Measurements from ENCODE around the gene APRT.

Gene APRT

GRCh38 chr16:88846088-88846487, 34.4 kb upstream of the APRT start:
- H3K23ac ChIP-seq (ENCODE audit: low read length in 2 of 2), result no peak overlapping the region
- H2BK5ac ChIP-seq (ENCODE audit: low read depth, low read length, poor library complexity, severe bottlenecking), result no peak overlapping the region
- no peak overlapping the region for H4K91ac ChIP-seq (ENCODE audit: low read length)
- H3K14ac ChIP-seq (ENCODE audit: low read length in 2 of 2), result no peak overlapping the region
- no peak overlapping the region for H2BK12ac ChIP-seq (ENCODE audit: low read length in 2 of 2)
- H3K9me3 ChIP-seq (ENCODE audit: control insufficient read depth, low read length), result no peaks in the 10 kb centered on the region
- no peak overlapping the region for H2AFZ ChIP-seq (ENCODE audit: low read depth, low read length)
- peaks cover 34% of the 10 kb centered on the region for H3K79me1 ChIP-seq (replicated peaks; ENCODE audit: low read length, poor library complexity, severe bottlenecking)
- no peak overlapping the region for H2BK15ac ChIP-seq (ENCODE audit: low read depth, poor library complexity, severe bottlenecking)
- no peak overlapping the region for H2BK120ac ChIP-seq (ENCODE audit: low read depth, low read length)
- no peaks in the 10 kb centered on the region for H3K4me1 ChIP-seq (ENCODE audit: control insufficient read depth, insufficient read depth, low read depth, low read length)
- peaks cover 23 to 62% of the 10 kb centered on the region in 2 experiments for H3K36me3 ChIP-seq (ENCODE audit: control insufficient read depth in 1 of 2, insufficient read depth in 2 of 2, low read depth in 1 of 2, low read length in 2 of 2)
- no peaks in the 10 kb centered on the region for H3K27me3 ChIP-seq (ENCODE audit: control insufficient read depth in 1 of 2, insufficient read depth in 1 of 2, low read length in 2 of 2)
- H2AK5ac ChIP-seq (ENCODE audit: low read length, severe bottlenecking), result no peak overlapping the region
- no peak overlapping the region for H3K27ac ChIP-seq (ENCODE audit: low read length, poor library complexity, severe bottlenecking)
- WGBS, result 96% methylated on average over 9 of the region's 9 CpGs
- no peak overlapping the region for H3K4ac ChIP-seq (ENCODE audit: low read depth in 1 of 2, low read length in 2 of 2)
- no peak for DNase-seq
- no peak overlapping the region for H4K8ac ChIP-seq (ENCODE audit: low read length)
- no peak overlapping the region for H3K18ac ChIP-seq (ENCODE audit: low read depth in 1 of 2, low read length in 2 of 2)
- no peak overlapping the region for H3K4me3 ChIP-seq (ENCODE audit: insufficient read depth in 1 of 2, low read depth in 1 of 2, low read length in 2 of 2)
- no peak overlapping the region for H3K4me2 ChIP-seq (ENCODE audit: low read length, poor library complexity, severe bottlenecking)
- H3K9ac ChIP-seq (ENCODE audit: low read length), result peak overlapping the region; percentile 43

DNA sequence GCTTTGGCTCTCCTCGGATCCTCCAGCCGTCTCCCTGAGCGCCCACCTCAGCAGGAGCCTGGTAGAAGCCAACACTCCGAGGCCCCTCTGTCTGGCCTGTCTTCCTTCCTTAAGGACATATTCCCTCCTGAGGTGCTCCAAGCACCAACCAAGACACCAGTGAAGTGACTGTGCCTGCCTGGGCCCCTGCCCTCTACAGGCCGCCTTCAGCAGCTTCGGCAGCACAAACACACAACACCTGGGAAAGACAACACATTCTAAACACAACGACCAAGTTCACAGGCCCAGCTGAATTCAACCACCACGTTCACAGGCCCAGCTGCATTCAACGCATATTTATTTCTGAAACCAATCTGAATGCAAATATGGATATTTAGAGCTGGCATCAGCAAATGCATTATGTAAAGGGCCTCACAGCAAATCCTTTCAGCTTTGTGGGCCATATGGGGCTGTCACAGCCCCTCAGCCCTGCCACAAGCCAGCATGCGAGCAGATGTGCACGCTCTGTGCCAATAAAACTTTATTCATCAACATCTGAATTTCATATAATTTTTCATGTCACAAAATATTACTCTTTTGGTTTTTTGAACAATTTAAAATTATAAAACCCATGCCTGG, 32.8 kb upstream of the APRT start:
- Histone ChIP-seq H3K14ac (ENCODE audit: low read length in 2 of 2) (no peak overlapping the region), H3K4me2 (ENCODE audit: low read length, poor library complexity, severe bottlenecking) (no peak overlapping the region), H3K9me3 (ENCODE audit: control insufficient read depth, low read length) (no peaks in the 10 kb centered on the region), H3K18ac (ENCODE audit: low read depth in 1 of 2, low read length in 2 of 2) (no peak overlapping the region), H3K9ac (ENCODE audit: low read length) (no peak overlapping the region), H2BK5ac (ENCODE audit: low read depth, low read length, poor library complexity, severe bottlenecking) (no peak overlapping the region), H4K8ac (ENCODE audit: low read length) (no peak overlapping the region), H3K36me3 (ENCODE audit: control insufficient read depth in 1 of 2, insufficient read depth in 2 of 2, low read depth in 1 of 2, low read length in 2 of 2) (peaks cover 26 to 62% of the 10 kb centered on the region in 2 experiments), H3K27me3 (ENCODE audit: control insufficient read depth in 1 of 2, insufficient read depth in 1 of 2, low read length in 2 of 2) (no peaks in the 10 kb centered on the region), H3K4me1 (ENCODE audit: control insufficient read depth, insufficient read depth, low read depth, low read length) (no peaks in the 10 kb centered on the region), H3K27ac (ENCODE audit: low read length, poor library complexity, severe bottlenecking) (no peak overlapping the region), H2BK12ac (ENCODE audit: low read length in 2 of 2) (no peak overlapping the region), H2AK5ac (ENCODE audit: low read length, severe bottlenecking) (no peak overlapping the region), H3K23ac (ENCODE audit: low read length in 2 of 2) (no peak overlapping the region), H3K79me1 (replicated peaks; ENCODE audit: low read length, poor library complexity, severe bottlenecking) (peaks cover 24% of the 10 kb centered on the region), H2AFZ (ENCODE audit: low read depth, low read length) (no peak overlapping the region), H3K4me3 (ENCODE audit: insufficient read depth in 1 of 2, low read depth in 1 of 2, low read length in 2 of 2) (no peak overlapping the region), H3K4ac (ENCODE audit: low read depth in 1 of 2, low read length in 2 of 2) (no peak overlapping the region), H4K91ac (ENCODE audit: low read length) (no peak overlapping the region), H2BK120ac (ENCODE audit: low read depth, low read length) (no peak overlapping the region), H2BK15ac (ENCODE audit: low read depth, poor library complexity, severe bottlenecking) (peak overlapping the region; percentile 26)
- DNase-seq, result no peak
- 87% methylated on average over 11 of the region's 11 CpGs for WGBS

- 94% methylated on average over 20 of the region's 20 CpGs for WGBS
- no peak overlapping the region for H3K18ac ChIP-seq (ENCODE audit: low read depth in 1 of 2, low read length in 2 of 2)
Observed at GRCh38 chr16:88843256-88843655, 31.5 kb upstream of the APRT start.

DNA sequence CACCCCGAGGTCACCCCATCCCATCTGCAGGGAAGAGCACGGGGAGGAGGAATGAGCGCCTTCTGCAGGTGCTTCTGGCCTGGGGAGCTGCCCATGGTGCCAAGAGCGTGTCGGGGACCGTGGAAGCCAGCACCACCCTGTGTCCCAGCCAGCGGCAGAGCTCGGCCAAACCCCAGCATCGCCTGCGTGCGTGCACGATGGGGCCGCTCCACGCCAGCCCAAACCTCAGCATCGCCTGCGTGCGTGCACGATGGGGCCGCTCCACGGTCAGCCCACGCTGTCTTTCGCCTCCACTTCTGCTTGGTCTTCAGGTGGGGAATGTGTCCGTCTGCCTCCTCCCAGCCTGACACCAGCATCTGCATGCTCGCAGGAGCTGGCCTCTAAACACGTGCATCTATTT, 31.1 kb upstream of the APRT start:
- H3K9me3 ChIP-seq (ENCODE audit: control insufficient read depth, low read length), result no peaks in the 10 kb centered on the region
- no peak overlapping the region for H3K18ac ChIP-seq (ENCODE audit: low read depth in 1 of 2, low read length in 2 of 2)
- peaks cover 17% of the 10 kb centered on the region for H3K79me1 ChIP-seq (replicated peaks; ENCODE audit: low read length, poor library complexity, severe bottlenecking)
- DNase-seq, result no peak
- H2AFZ ChIP-seq (ENCODE audit: low read depth, low read length), result no peak overlapping the region
- no peak overlapping the region for H2BK12ac ChIP-seq (ENCODE audit: low read length in 2 of 2)
- H2AK5ac ChIP-seq (ENCODE audit: low read length, severe bottlenecking), result no peak overlapping the region
- H3K4me2 ChIP-seq (ENCODE audit: low read length, poor library complexity, severe bottlenecking), result no peak overlapping the region
- H3K36me3 ChIP-seq (ENCODE audit: control insufficient read depth in 1 of 2, insufficient read depth in 2 of 2, low read depth in 1 of 2, low read length in 2 of 2), result peaks cover 41 to 71% of the 10 kb centered on the region in 2 experiments
- H3K4ac ChIP-seq (ENCODE audit: low read depth in 1 of 2, low read length in 2 of 2), result no peak overlapping the region
- H3K4me3 ChIP-seq (ENCODE audit: insufficient read depth in 1 of 2, low read depth in 1 of 2, low read length in 2 of 2), result no peak overlapping the region
- H3K4me1 ChIP-seq (ENCODE audit: control insufficient read depth, insufficient read depth, low read depth, low read length), result no peaks in the 10 kb centered on the region
- H4K8ac ChIP-seq (ENCODE audit: low read length), result no peak overlapping the region
- no peak overlapping the region for H3K9ac ChIP-seq (ENCODE audit: low read length)
- H3K23ac ChIP-seq (ENCODE audit: low read length in 2 of 2), result no peak overlapping the region
- no peak overlapping the region for H2BK15ac ChIP-seq (ENCODE audit: low read depth, poor library complexity, severe bottlenecking)
- H3K14ac ChIP-seq (ENCODE audit: low read length in 2 of 2), result no peak overlapping the region
- no peak overlapping the region for H3K27ac ChIP-seq (ENCODE audit: low read length, poor library complexity, severe bottlenecking)
- no peaks in the 10 kb centered on the region for H3K27me3 ChIP-seq (ENCODE audit: control insufficient read depth in 1 of 2, insufficient read depth in 1 of 2, low read length in 2 of 2)
- no peak overlapping the region for H2BK120ac ChIP-seq (ENCODE audit: low read depth, low read length)
- 94% methylated on average over 25 of the region's 25 CpGs for WGBS
- H2BK5ac ChIP-seq (ENCODE audit: low read depth, low read length, poor library complexity, severe bottlenecking), result no peak overlapping the region
- no peak overlapping the region for H4K91ac ChIP-seq (ENCODE audit: low read length)

More at GRCh38 chr16:88843256-88843655, 31.5 kb upstream of the APRT start:
- peaks cover 39 to 69% of the 10 kb centered on the region in 2 experiments for H3K36me3 ChIP-seq (ENCODE audit: control insufficient read depth in 1 of 2, insufficient read depth in 2 of 2, low read depth in 1 of 2, low read length in 2 of 2)
- H3K4ac ChIP-seq (ENCODE audit: low read depth in 1 of 2, low read length in 2 of 2), result no peak overlapping the region
- no peak overlapping the region for H3K27ac ChIP-seq (ENCODE audit: low read length, poor library complexity, severe bottlenecking)
- H4K91ac ChIP-seq (ENCODE audit: low read length), result no peak overlapping the region
- no peak overlapping the region for H4K8ac ChIP-seq (ENCODE audit: low read length)
- H3K4me3 ChIP-seq (ENCODE audit: insufficient read depth in 1 of 2, low read depth in 1 of 2, low read length in 2 of 2), result no peak overlapping the region
- H2BK5ac ChIP-seq (ENCODE audit: low read depth, low read length, poor library complexity, severe bottlenecking), result no peak overlapping the region
- H3K4me1 ChIP-seq (ENCODE audit: control insufficient read depth, insufficient read depth, low read depth, low read length), result no peaks in the 10 kb centered on the region
- H3K4me2 ChIP-seq (ENCODE audit: low read length, poor library complexity, severe bottlenecking), result no peak overlapping the region
- H3K27me3 ChIP-seq (ENCODE audit: control insufficient read depth in 1 of 2, insufficient read depth in 1 of 2, low read length in 2 of 2), result no peaks in the 10 kb centered on the region
- no peak overlapping the region for H3K9ac ChIP-seq (ENCODE audit: low read length)
- H3K14ac ChIP-seq (ENCODE audit: low read length in 2 of 2), result no peak overlapping the region
- H2AFZ ChIP-seq (ENCODE audit: low read depth, low read length), result no peak overlapping the region
- no peak overlapping the region for H2BK12ac ChIP-seq (ENCODE audit: low read length in 2 of 2)
- no peak overlapping the region for H3K23ac ChIP-seq (ENCODE audit: low read length in 2 of 2)
- H3K9me3 ChIP-seq (ENCODE audit: control insufficient read depth, low read length), result no peaks in the 10 kb centered on the region
- no peak for DNase-seq
- no peak overlapping the region for H2AK5ac ChIP-seq (ENCODE audit: low read length, severe bottlenecking)
- H3K79me1 ChIP-seq (replicated peaks; ENCODE audit: low read length, poor library complexity, severe bottlenecking), result peaks cover 21% of the 10 kb centered on the region
- H2BK120ac ChIP-seq (ENCODE audit: low read depth, low read length), result no peak overlapping the region
- H2BK15ac ChIP-seq (ENCODE audit: low read depth, poor library complexity, severe bottlenecking), result no peak overlapping the region

All from mesenchymal stem cell (in vitro differentiated cells and primary cell).